Measurements from ENCODE around the gene KLHL42. TPM values are rescaled to one million over a fixed set of nuclear protein-coding genes. Genes with fewer than 3 reads are reported as not detected.

Gene KLHL42
- total RNA-seq, 1 experiment from 2014 or later, result 35.8 TPM

GRCh38 chr12:27812502-27812901 is 32.5 kb downstream of the KLHL42 start:
- Histone ChIP-seq H3K27me3 (ENCODE audit: insufficient read depth, low read length) (no peaks in the 10 kb centered on the region), H3T11ph (ENCODE audit: low read length) (no peak overlapping the region), H3K56ac (ENCODE audit: insufficient read length, low read depth, low read length) (no peak overlapping the region), H3K4ac (ENCODE audit: low read depth, low read length) (no peak overlapping the region), H3K4me2 (ENCODE audit: insufficient read depth, insufficient read length, low read length) (no peak overlapping the region), H2BK20ac (ENCODE audit: low read depth, low read length, poor library complexity, severe bottlenecking) (no peak overlapping the region), H4K91ac (ENCODE audit: insufficient read length, low read depth, low read length) (no peak overlapping the region), H2AFZ (ENCODE audit: low read length) (no peak overlapping the region), H2BK15ac (ENCODE audit: low read depth, low read length) (no peak overlapping the region), H2AK5ac (ENCODE audit: insufficient read length, low read length) (no peak overlapping the region), H3K14ac (ENCODE audit: insufficient read depth, low read length) (no peak overlapping the region), H3K4me1 (ENCODE audit: insufficient read depth, low read length) (no peaks in the 10 kb centered on the region), H4K20me1 (ENCODE audit: control insufficient read depth, insufficient read depth, insufficient read length) (no peaks in the 10 kb centered on the region), H3K18ac (ENCODE audit: insufficient read length, low read depth, low read length) (no peak overlapping the region), H4K8ac (replicated peaks; ENCODE audit: insufficient read length, low read depth, low read length) (no peak overlapping the region), H2BK120ac (ENCODE audit: low read depth, low read length, poor library complexity, severe bottlenecking) (no peak overlapping the region), H3K23ac (ENCODE audit: insufficient read length, low read depth, low read length) (no peak overlapping the region), H3K79me1 (ENCODE audit: insufficient read depth, low read depth, low read length, poor library complexity, severe bottlenecking) (no peaks in the 10 kb centered on the region), H2BK12ac (ENCODE audit: insufficient read length, low read depth, low read length) (no peak overlapping the region), H3K9me3 (ENCODE audit: control insufficient read depth, low read depth, low read length) (no peaks in the 10 kb centered on the region), H2BK5ac (ENCODE audit: insufficient read length, low read length) (no peak overlapping the region), H3K9ac (ENCODE audit: extremely low read depth, insufficient read length, low read length) (no peak overlapping the region), H3K23me2 (ENCODE audit: insufficient read length, low read depth, low read length, poor library complexity, severe bottlenecking) (no peaks in the 10 kb centered on the region), H4K5ac (ENCODE audit: insufficient read length, low read depth, low read length) (no peak overlapping the region), H3K27ac (ENCODE audit: insufficient read length, low read depth, low read length) (no peak overlapping the region), H3K79me2 (ENCODE audit: insufficient read depth, low read length) (no peaks in the 10 kb centered on the region)
- H3K4me1 Mint-ChIP-seq, result peaks cover 0 to 2% of the 10 kb centered on the region in 2 experiments; a peak in 1 of 4 replicates
- H3K4me3 Mint-ChIP-seq, result no peak overlapping the region
- H3K27me3 Mint-ChIP-seq (ENCODE audit: low read depth), result peaks cover 4% of the 10 kb centered on the region
- no peak overlapping the region for H3K27ac Mint-ChIP-seq
- WGBS (ENCODE audit: extremely low coverage, insufficient read length, low lambda C conversion rate), result no CpG with 5 or more reads among the region's 6 CpGs
- no peaks in the 10 kb centered on the region; a peak in 1 of 7 replicates for H3K36me3 Mint-ChIP-seq (ENCODE audit: insufficient read depth in 1 of 3, low read depth in 3 of 3)
- peaks cover 0 to 3% of the 10 kb centered on the region in 2 experiments; a peak in 1 of 5 replicates for H3K9me3 Mint-ChIP-seq
- DNase-seq, result no peak
- TF ChIP-seq, protein P1, sequence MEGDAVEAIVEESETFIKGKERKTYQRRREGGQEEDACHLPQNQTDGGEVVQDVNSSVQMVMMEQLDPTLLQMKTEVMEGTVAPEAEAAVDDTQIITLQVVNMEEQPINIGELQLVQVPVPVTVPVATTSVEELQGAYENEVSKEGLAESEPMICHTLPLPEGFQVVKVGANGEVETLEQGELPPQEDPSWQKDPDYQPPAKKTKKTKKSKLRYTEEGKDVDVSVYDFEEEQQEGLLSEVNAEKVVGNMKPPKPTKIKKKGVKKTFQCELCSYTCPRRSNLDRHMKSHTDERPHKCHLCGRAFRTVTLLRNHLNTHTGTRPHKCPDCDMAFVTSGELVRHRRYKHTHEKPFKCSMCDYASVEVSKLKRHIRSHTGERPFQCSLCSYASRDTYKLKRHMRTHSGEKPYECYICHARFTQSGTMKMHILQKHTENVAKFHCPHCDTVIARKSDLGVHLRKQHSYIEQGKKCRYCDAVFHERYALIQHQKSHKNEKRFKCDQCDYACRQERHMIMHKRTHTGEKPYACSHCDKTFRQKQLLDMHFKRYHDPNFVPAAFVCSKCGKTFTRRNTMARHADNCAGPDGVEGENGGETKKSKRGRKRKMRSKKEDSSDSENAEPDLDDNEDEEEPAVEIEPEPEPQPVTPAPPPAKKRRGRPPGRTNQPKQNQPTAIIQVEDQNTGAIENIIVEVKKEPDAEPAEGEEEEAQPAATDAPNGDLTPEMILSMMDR (conservative IDR thresholded peaks at IDR 0.05), result no peak

Data from H9 (cell line).